CD4-positive, CD25-positive, alpha-beta regulatory T cell (primary cell): Measurements from ENCODE around the gene PPP1CC. TPM values are rescaled to one million over a fixed set of nuclear protein-coding genes. Genes with fewer than 3 reads are reported as not detected.

Experiments used
- ATAC-seq, 2 donors: fragments of 150-1000 bp; cut with Tn5 transposase; one replicate each; pipeline ENCODE4 v1.10.0; 2021; ENCODE audit warnings: low read depth in 2 of 2, moderate number of reproducible peaks in 2 of 2, moderate library complexity in 1 of 2
- DNase-seq, 3 donors: peaks; one replicate each; pipeline versions ENCODE4 v3.0.0 to v3.0.0-alpha.2; 2012 to 2022; ENCODE audit warnings: mixed read lengths in 1 of 3
- H3K27ac ChIP-seq: one replicate; pipeline ENCODE4 v1.7.0; 2013; ENCODE audit warnings: mild to moderate bottlenecking, low read length; ENCODE audit not compliant: insufficient read depth, poor library complexity, severe bottlenecking
- H3K27me3 ChIP-seq: one replicate; pipeline ENCODE4 v1.7.0; 2013; ENCODE audit warnings: low read length; ENCODE audit not compliant: control insufficient read depth, insufficient read depth
- H3K36me3 ChIP-seq: one replicate; pipeline ENCODE4 v1.7.0; 2013; ENCODE audit warnings: mild to moderate bottlenecking, low read length, moderate library complexity; ENCODE audit not compliant: control insufficient read depth, insufficient read depth
- H3K4me1 ChIP-seq: 2 replicates; pipeline ENCODE4 v1.7.0; 2013; ENCODE audit warnings: mild to moderate bottlenecking, low read length; ENCODE audit not compliant: insufficient read depth, control insufficient read depth, poor library complexity, severe bottlenecking
- H3K4me3 ChIP-seq: one replicate; pipeline ENCODE4 v1.7.0; 2013; ENCODE audit warnings: low read depth, mild to moderate bottlenecking, low read length, moderate library complexity
- H3K9me3 ChIP-seq, 2 experiments: 1 replicate in 1 of 2; 2 replicates in 1 of 2; pipeline ENCODE4 v1.7.0; 2013; ENCODE audit warnings: low read length in 2 of 2, mild to moderate bottlenecking in 1 of 2, moderate library complexity in 1 of 2; ENCODE audit not compliant: control insufficient read depth in 2 of 2
- H3K27ac Mint-ChIP-seq, 3 donors: one replicate each; pipeline ENCODE4 v1.8.0; 2020 to 2022; ENCODE audit warnings: mild to moderate bottlenecking in 3 of 3, mixed read lengths in 3 of 3, moderate library complexity in 2 of 3
- H3K27me3 Mint-ChIP-seq: one replicate; pipeline ENCODE4 v1.8.0; 2022; ENCODE audit warnings: mild to moderate bottlenecking, mixed read lengths
- H3K36me3 Mint-ChIP-seq: one replicate; pipeline ENCODE4 v1.8.0; 2020; ENCODE audit warnings: mixed read lengths
- H3K4me1 Mint-ChIP-seq, 4 donors: one replicate each; pipeline ENCODE4 v1.8.0; 2020 to 2022; ENCODE audit warnings: mixed read lengths in 4 of 4, mild to moderate bottlenecking in 1 of 4
- H3K4me3 Mint-ChIP-seq, 4 donors: one replicate each; pipeline ENCODE4 v1.8.0; 2020 to 2022; ENCODE audit warnings: mild to moderate bottlenecking in 4 of 4, mixed read lengths in 4 of 4, moderate library complexity in 3 of 4
- H3K9me3 Mint-ChIP-seq, 7 donors: one replicate each; pipeline ENCODE4 v1.8.0; 2020 to 2022; ENCODE audit warnings: mixed read lengths in 7 of 7, mild to moderate bottlenecking in 3 of 7, moderate library complexity in 2 of 7
- polyA plus RNA-seq, 4 donors: library from polyadenylated mRNA; unstranded; fragments of 300-500 nt; fragmentation: Illumina TruSeq; gene quantifications; one replicate each; pipeline ENCODE4 v1.2.3, GENCODE V29; 2021
- total RNA-seq: library from RNA; stranded (reverse); gene quantifications from one replicate; pipeline ENCODE4 v1.2.3, GENCODE V29; 2022

PPP1CC gene
- total and polyA plus RNA-seq, 5 donors from 2014 or later: 166 to 177 (median 174) TPM

- DNase-seq (no peak), ATAC-seq (no peak)
- H3K27me3 ChIP-seq: no peaks in the 10 kb centered on the region
- peaks cover 20% of the 10 kb centered on the region for H3K4me1 ChIP-seq
- Mint-ChIP-seq H3K4me1 (peaks cover 0 to 44% (median 26%) of the 10 kb centered on the region in 4 donors), H3K27ac (no peak overlapping the region), H3K36me3 (no peaks in the 10 kb centered on the region), H3K9me3 (no peaks in the 10 kb centered on the region), H3K27me3 (peaks cover 9% of the 10 kb centered on the region), H3K4me3 (no peak overlapping the region)
- H3K9me3 ChIP-seq: no peaks in the 10 kb centered on the region
- no peak overlapping the region for H3K27ac ChIP-seq
- H3K4me3 ChIP-seq: no peak overlapping the region
- no peaks in the 10 kb centered on the region for H3K36me3 ChIP-seq
Observed at GRCh38 chr12:110693731-110694130, 49.0 kb downstream of the PPP1CC start.

DNA sequence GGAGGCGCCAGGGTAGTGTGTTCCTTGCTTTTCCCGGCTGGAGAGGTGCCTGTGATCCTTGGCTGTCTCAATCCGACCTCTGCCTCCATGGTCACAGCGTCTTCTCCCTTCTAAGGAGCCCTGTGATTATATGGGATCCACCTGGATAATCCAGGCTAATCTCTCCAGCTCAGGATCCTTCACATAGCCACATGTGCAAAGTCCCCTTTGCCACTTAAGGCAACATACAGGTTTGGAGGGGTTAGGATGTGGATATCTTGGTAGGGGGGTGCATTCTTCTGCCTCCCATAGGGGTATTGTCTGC, 52.6 kb downstream of the PPP1CC start:
- Histone ChIP-seq H3K4me3 (peak overlapping the region; percentile 16), H3K27me3 (no peaks in the 10 kb centered on the region), H3K9me3 (no peaks in the 10 kb centered on the region), H3K36me3 (peaks cover 2% of the 10 kb centered on the region), H3K4me1 (peaks cover 29% of the 10 kb centered on the region), H3K27ac (peak overlapping the region; percentile 63)
- peak overlapping the region; percentile 71 to 95 (median 72) for H3K27ac Mint-ChIP-seq
- peak overlapping the region; percentile 89 to 96 (median 96) for H3K4me3 Mint-ChIP-seq
- no peak for ATAC-seq
- peaks cover 18% of the 10 kb centered on the region for H3K36me3 Mint-ChIP-seq
- peaks cover 15% of the 10 kb centered on the region for H3K27me3 Mint-ChIP-seq
- peaks cover 7 to 65% (median 34%) of the 10 kb centered on the region in 4 donors for H3K4me1 Mint-ChIP-seq
- no peak for DNase-seq
- H3K9me3 Mint-ChIP-seq: no peaks in the 10 kb centered on the region

GRCh38 chr12:110689281-110690126, 53.2 kb downstream of the PPP1CC start:
- Mint-ChIP-seq H3K27ac (peak overlapping the region; percentile 71 to 95 (median 95)), H3K36me3 (peaks cover 21% of the 10 kb centered on the region), H3K9me3 (no peaks in the 10 kb centered on the region), H3K27me3 (peaks cover 15% of the 10 kb centered on the region), H3K4me1 (peaks cover 7 to 70% (median 35%) of the 10 kb centered on the region in 4 donors), H3K4me3 (peak overlapping the region; percentile 89 to 96 (median 96))
- Histone ChIP-seq H3K27ac (peak overlapping the region; percentile 63), H3K4me3 (peak overlapping the region; percentile 16), H3K9me3 (no peaks in the 10 kb centered on the region), H3K4me1 (peaks cover 29% of the 10 kb centered on the region), H3K36me3 (peaks cover 2% of the 10 kb centered on the region), H3K27me3 (no peaks in the 10 kb centered on the region)
- DNase-seq (peak; percentile 41 to 91 (median 46)), ATAC-seq (peak; percentile 70 to 75)

DNA sequence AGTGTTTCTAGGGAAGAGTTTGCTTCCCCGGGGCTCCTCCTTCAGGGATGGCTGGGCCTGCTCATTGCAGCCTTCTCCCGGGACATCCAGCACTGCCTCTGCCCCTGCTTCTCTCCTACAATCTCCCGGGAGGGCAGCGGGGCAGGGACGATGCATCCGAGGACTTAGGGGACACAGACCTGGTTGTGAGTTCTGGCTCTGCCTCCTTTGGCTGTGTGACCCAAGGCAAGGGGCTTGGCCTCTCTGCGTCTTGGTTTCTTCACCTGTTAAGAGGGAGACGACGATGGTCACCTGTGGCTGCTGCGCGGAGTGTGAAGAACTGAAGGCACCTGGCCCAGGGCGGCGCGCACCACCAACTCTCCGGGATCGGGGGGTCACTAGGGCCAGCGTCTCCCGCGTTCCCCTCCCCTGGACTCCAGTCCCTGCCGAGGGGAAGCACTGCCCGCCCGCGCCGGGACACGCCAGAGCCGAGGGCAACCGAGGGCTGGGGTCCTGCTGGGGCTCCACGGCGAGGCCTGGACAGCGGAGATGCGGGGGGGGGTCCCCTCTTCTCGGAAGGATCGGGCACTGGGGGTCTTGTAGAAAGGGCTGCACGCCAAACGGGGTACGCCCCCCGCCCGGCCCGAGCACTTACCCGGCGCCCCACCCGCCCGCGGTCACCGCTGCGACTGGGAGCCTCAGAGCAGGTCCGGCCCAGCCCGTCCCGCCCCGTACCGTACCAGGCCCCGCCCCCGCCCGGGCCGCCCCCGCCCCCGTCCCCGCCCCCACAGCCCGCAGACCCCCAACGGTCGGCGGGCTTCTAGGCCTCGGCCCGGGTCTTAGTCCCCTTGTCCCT, 54.0 kb downstream of the PPP1CC start, which contains the start of gene HVCN1:
Gene HVCN1, minus strand, starts transcription at position 670 of the 835 bp plus-strand sequence. CDS start 5,870 bp downstream, outside the sequence.
- ATAC-seq (peak; percentile 48 to 55), DNase-seq (peak; percentile 10 to 48 (median 44))
- H3K27me3 Mint-ChIP-seq: peaks cover 15% of the 10 kb centered on the region
- H3K9me3 ChIP-seq: no peaks in the 10 kb centered on the region
- H3K27ac ChIP-seq: peak within 1 kb of the TSS; percentile 63
- H3K4me3 Mint-ChIP-seq: peak within 1 kb of the TSS; percentile 89 to 96 (median 96)
- H3K27me3 ChIP-seq: no peaks in the 10 kb centered on the region
- peaks cover 29% of the 10 kb centered on the region for H3K4me1 ChIP-seq
- H3K27ac Mint-ChIP-seq: peak within 1 kb of the TSS; percentile 77 to 95 (median 95)
- peak within 1 kb of the TSS; percentile 55 for H3K4me3 ChIP-seq
- no peaks in the 10 kb centered on the region for H3K9me3 Mint-ChIP-seq
- H3K4me1 Mint-ChIP-seq: peaks cover 7 to 72% (median 35%) of the 10 kb centered on the region in 4 donors
- peaks cover 25% of the 10 kb centered on the region for H3K36me3 Mint-ChIP-seq
- peaks cover 2% of the 10 kb centered on the region for H3K36me3 ChIP-seq

DNA sequence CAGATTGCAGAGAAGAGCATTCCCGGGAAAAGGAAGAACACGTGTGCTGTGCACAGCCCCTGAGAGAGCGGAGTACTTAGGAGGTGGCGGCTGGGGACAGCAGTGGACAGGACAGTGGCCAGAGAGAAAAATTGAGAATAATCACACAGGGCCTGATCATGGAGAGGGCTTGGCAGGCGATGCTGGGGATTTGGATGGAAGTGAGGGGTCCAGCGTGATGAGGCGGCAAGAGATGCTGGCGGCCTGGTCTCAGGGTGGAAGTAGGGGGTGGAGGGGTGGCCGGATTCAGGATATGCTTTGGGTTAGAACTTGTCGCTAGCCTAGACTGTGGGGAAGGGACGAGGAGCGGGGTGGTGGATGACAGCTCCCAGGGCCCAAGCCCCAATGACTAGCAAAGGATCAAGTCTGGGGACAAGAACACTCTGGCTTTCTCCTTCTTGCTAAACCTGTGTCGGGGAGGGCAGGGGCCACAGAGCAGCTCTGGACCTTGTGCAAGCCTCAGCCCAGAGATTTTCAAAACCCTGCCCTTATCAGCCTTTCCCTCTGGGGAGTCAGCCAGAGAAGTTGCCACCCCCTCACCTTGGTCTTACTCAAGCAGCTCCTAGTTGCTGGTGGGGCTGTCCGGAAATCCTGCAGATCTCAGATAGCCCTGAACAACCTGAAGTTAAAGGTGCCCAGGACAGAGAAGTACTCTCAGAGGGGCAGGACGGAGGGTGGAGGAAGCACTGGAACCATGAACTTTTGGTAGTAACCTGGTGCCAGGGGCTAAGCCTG, 55.1 kb downstream of the PPP1CC start:
- Histone ChIP-seq H3K36me3 (peaks cover 7% of the 10 kb centered on the region), H3K9me3 (no peaks in the 10 kb centered on the region), H3K4me1 (peaks cover 29% of the 10 kb centered on the region), H3K27ac (no peak overlapping the region), H3K27me3 (no peaks in the 10 kb centered on the region), H3K4me3 (peak overlapping the region; percentile 55)
- Mint-ChIP-seq H3K27me3 (peaks cover 15% of the 10 kb centered on the region), H3K4me3 (peak overlapping the region; percentile 87 to 92 (median 90)), H3K9me3 (no peaks in the 10 kb centered on the region), H3K27ac (peak overlapping the region; percentile 62 to 83 (median 77)), H3K4me1 (peaks cover 7 to 70% (median 35%) of the 10 kb centered on the region in 4 donors), H3K36me3 (peaks cover 32% of the 10 kb centered on the region)
- ATAC-seq: no peak
- DNase-seq: peak in 1 of 3 donors; percentile 29

DNA sequence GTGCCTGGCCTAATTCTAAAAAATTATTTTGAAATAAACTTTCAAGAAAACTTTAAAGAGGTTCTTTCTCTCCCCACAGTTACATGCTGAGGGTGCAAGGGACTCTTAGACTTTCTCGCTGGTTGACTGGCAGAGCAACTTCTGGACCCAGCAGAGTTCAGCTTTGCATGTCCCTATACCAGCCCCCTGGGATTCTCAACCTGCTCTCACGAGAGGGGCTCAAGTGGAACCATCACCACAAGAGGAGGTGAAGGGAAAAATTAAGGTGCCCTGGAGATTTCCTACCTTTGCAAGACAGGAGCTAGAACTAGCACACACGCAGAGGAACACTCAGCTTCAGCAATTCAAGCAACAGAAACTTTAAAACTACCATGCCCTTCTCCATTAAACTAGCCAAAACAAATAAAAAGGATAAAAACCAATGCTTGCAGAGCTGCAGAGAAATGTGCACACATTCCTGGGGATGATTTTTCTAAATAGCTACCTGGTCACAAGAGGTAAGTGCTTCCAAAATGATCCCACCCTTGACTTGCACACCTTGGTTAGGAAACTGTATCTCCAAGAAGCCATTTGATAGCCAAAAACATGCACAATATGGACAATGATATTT, 56.3 kb downstream of the PPP1CC start:
- peaks cover 7 to 67% (median 34%) of the 10 kb centered on the region in 4 donors for H3K4me1 Mint-ChIP-seq
- no peaks in the 10 kb centered on the region for H3K9me3 ChIP-seq
- H3K36me3 Mint-ChIP-seq: peaks cover 38% of the 10 kb centered on the region
- ATAC-seq: no peak
- no peaks in the 10 kb centered on the region for H3K9me3 Mint-ChIP-seq
- H3K4me3 Mint-ChIP-seq: peak overlapping the region; percentile 36 to 92 (median 68)
- peak overlapping the region in 1 of 3 donors; percentile 77 for H3K27ac Mint-ChIP-seq
- peaks cover 7% of the 10 kb centered on the region for H3K36me3 ChIP-seq
- no peak overlapping the region for H3K27ac ChIP-seq
- peaks cover 15% of the 10 kb centered on the region for H3K27me3 Mint-ChIP-seq
- no peak for DNase-seq
- no peak overlapping the region for H3K4me3 ChIP-seq
- H3K27me3 ChIP-seq: no peaks in the 10 kb centered on the region
- peaks cover 29% of the 10 kb centered on the region for H3K4me1 ChIP-seq
